Stimulated activated CD4-positive, alpha-beta T cell treated with anti-CD3 and anti-CD28 coated beads, TNF-alpha, amount 100 ng/mL, for 4 hours (primary cell): Measurements from ENCODE around the gene SCRN2.
A peak's percentile ranks its signal among the peaks of the same experiment; 100 is the strongest.

Source experiments
- DNase-seq, 3 experiments: peaks; one replicate each; pipeline ENCODE4 v3.0.0-alpha.2; 2020; ENCODE audit warnings: low read depth in 3 of 3

SCRN2 gene

GRCh38 chr17:47806913-47807255, 34.2 kb downstream of the SCRN2 start:
- DNase-seq = no peak

- DNase-seq = no peak
Measured at GRCh38 chr17:47806026-47806912, 34.8 kb downstream of the SCRN2 start.

- no peak for DNase-seq
Measured at GRCh38 chr17:47804461-47804860, 36.6 kb downstream of the SCRN2 start.

DNA sequence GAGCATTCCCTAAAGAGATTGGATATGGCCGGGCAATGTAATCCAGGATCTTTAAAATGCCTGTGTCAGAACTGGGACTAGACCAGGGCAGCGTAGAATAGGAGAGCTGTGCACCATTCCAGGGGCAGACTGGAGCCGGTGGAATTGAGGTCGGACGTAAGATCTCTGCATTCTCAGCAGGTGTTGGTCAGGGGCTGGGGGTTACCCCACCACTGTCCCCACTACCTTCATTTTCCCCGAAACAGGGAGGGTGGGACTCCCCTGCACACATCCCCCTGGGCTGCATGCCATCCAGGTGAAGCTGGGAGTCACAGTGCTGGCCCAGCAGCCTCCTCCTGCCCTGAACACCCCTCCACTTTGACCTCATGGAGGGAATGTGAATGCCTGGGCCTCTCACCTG, 37.3 kb downstream of the SCRN2 start:
- no peak for DNase-seq

DNA sequence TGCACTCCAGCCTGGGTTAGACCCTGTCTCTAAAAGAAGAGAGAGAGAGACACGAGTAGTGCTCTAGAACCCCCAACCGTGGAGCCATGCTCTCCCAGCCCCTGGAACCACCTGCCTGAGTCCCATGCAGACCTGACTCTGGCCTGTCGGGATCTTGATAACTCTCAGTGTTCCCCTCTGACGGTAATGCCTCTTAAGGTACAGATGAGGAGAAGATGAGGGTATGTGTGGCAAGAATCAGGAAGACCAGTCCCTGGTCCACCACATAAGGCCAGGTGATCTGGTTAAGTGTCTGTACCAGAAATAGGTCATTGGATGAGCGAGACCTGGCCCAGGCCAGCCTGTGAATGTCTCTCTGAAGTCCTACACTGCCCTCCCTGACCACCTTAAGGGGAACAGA, 37.9 kb downstream of the SCRN2 start:
- no peak for DNase-seq

- DNase-seq = peak; percentile 31 to 50 (median 44)
Measured at GRCh38 chr17:47802341-47803022, 38.6 kb downstream of the SCRN2 start.

GRCh38 chr17:47801906-47802305, 39.2 kb downstream of the SCRN2 start:
- no peak for DNase-seq

DNA sequence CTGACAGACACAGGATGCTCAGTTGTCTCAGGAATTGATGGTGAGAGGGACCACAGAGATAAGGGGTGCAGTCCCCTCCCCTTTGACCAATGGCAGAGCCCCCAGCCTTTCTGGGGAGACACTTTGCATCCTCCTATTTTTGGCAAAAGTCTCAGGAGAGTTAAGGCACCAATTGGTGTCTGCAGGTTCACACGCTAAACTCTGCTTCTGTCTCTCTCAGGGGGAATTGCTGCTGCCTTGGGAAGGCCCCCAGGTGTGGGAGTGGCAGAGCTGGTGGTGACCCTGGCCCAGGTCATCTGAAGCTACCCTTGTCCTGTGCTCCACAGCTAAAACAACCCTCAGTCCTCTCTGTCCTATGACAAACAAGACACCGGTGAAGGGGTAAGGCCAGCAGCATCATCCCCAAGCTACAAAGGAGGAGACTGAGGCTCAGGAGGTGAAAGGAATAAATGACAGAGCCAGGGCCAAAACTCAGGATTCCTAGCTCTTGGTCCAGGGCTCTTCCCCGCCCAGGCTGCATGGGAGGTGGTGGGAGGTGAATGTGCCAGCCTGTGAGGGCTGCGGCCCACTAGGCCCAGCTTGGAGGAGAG, 39.8 kb downstream of the SCRN2 start:
- no peak for DNase-seq

GRCh38 chr17:47800686-47801085, 40.4 kb downstream of the SCRN2 start:
- no peak for DNase-seq

GRCh38 chr17:47797797-47798196, 43.3 kb downstream of the SCRN2 start:
- DNase-seq = no peak

DNA sequence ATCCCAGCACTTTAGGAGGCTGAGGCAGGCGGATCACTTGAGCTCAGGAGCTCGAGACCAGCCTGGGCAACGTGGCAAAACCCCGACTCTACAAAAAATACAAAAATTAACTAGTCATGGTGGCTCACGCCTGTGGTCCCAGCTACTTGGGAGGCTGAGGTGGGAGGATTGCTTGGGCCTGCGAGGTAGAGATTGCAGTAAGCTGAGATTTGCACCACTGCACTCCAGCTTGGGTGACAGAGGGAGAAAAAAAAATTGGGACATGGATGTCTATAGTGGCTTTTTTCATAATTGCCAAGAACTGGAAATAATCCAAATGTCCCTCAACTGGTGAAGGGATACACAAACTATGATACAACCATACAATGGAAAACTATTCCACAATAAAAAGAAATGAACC, 48.1 kb downstream of the SCRN2 start:
- DNase-seq = no peak

DNA sequence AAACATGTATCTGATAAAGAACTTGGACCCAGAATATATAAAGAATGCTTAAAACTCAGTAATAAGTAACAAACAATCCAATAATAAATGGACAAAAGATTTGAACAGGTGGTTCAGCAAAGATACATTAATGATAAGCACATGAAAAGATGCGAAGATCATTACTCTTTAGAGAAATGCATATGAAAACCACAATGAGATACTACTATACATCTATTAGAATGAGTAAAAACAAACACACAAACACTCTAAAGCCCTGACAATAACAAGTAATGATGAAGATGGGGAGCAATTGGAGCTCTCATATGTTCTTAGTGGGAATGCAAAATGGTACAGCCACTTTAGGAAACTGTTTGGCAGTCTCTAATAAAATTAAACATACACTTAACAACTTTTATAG, 48.6 kb downstream of the SCRN2 start:
- no peak for DNase-seq

- DNase-seq = no peak
Measured at GRCh38 chr17:47791025-47791424, 50.0 kb downstream of the SCRN2 start.

DNA sequence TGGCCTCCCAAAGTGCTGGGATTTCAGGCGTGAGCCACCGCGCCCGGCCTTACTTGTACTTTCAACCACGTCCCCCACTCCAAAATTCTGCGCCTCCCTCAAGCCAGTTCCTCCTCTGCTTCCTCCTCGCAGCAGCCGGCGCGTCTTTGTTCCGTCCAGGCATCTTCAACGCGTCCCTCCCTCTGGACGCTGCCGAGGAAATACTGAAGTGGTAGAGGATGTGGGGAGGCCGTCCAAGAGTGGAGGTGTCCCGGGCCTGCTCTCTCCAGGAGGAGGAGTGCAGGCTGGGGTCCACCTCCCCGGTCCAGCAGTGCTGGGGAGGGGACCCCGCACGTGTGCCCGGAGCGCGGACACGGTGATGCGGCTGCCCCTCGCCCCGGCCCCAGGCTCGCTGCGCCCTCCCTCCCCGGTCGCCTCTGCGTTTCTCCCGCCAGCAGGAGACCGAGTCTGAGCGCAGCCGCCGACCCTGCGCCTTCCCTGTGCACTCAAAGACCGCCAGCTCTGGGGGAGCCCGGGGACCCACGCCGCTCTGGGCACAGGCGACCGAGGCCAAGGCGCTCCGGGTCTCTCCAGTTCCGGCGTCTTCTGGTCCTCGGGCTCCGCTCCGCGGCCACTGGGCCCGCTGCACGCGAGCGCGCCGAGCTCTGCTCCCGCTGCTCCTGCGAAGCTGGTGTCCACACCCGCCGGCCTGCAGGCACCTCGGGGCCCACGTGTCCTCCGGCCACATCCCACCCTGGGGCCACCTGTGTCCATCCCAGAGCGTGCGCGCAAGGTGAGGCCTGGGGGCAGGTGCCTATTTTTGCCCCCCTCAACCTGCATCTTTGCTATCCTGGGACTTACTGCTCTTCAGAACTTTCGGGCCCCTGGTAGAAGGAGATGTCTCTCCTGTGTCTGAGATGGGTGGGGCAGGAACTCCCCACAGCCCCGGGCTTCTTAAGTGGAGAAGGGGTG, 51.2 kb downstream of the SCRN2 start:
- peak; percentile 10 to 47 (median 28) for DNase-seq
